Activated T-helper 9 cell treated with anti-CD3 and anti-CD28 coated beads, Interleukin-2, amount 50 U/mL, for 16 hours (primary cell): ENCODE data around the gene CT83.

Source experiments
- DNase-seq: peaks from one replicate; pipeline ENCODE4 v3.0.0-alpha.2; 2020; ENCODE audit warnings: low read depth

CT83 gene

GRCh38 chrX:116462822-116463221, at the start of gene CT83:
CT83 (minus strand) TSS chrX:116462976; CDS start chrX:116462856, 120 bp downstream.
- no peak for DNase-seq

GRCh38 chrX:116499780-116500179, 37.0 kb upstream of the CT83 start:
- DNase-seq = no peak

- DNase-seq = no peak
These were observed 30.5 kb upstream of the CT83 start for GRCh38 chrX:116493271-116493670.

- no peak for DNase-seq
These were observed 27.3 kb upstream of the CT83 start for GRCh38 chrX:116490104-116490503.

- no peak for DNase-seq
These were observed 17.3 kb upstream of the CT83 start for GRCh38 chrX:116480059-116480458.

- DNase-seq = no peak
These were observed 13.6 kb downstream of the CT83 start for GRCh38 chrX:116449156-116449555.

GRCh38 chrX:116436358-116436816, 26.4 kb downstream of the CT83 start, which contains the start of gene SLC6A14:
SLC6A14 (plus strand) TSS chrX:116436606; CDS start chrX:116436710, 104 bp downstream.
- DNase-seq = no peak

- DNase-seq = no peak
These were observed 27.2 kb downstream of the CT83 start for GRCh38 chrX:116435597-116435996.

- DNase-seq = no peak
These were observed 34.8 kb downstream of the CT83 start for GRCh38 chrX:116427978-116428377.

GRCh38 chrX:116417968-116418367, 44.8 kb downstream of the CT83 start:
- DNase-seq = no peak

GRCh38 chrX:116417214-116417613, 45.6 kb downstream of the CT83 start:
- no peak for DNase-seq

GRCh38 chrX:116413273-116413672, 49.5 kb downstream of the CT83 start:
- no peak for DNase-seq
